GM12878 (cell line): ENCODE data around the gene KIF6.

Experiments
- DPF2 ChIP-seq: fragments of 450-650 bp; IDR thresholded peaks from 2 replicates; pipeline ENCODE4 v1.6.1; 2017; ENCODE audit warnings: mild to moderate bottlenecking
- SPI1 ChIP-seq: IDR thresholded peaks from 2 replicates; pipeline ENCODE4 v1.6.1; 2011; ENCODE audit warnings: low read depth, mild to moderate bottlenecking, low read length, moderate library complexity, borderline replicate concordance; ENCODE audit not compliant: insufficient read depth
- TF ChIP-seq, protein P1 (sequence below), 3 experiments: IDR thresholded peaks in 2 of 3; conservative IDR thresholded peaks in 1 of 3; 2 replicates each; pipeline ENCODE4 v1.5.1; 2011; ENCODE audit warnings: low read depth in 3 of 3, low read length in 3 of 3, mild to moderate bottlenecking in 3 of 3, control low read depth in 2 of 3, moderate library complexity in 2 of 3, inconsistent platforms in 1 of 3, mixed read lengths in 1 of 3; ENCODE audit not compliant: control insufficient read depth in 2 of 3, insufficient read depth in 1 of 3; ENCODE audit errors: extremely low read depth in 1 of 3

DNA sequence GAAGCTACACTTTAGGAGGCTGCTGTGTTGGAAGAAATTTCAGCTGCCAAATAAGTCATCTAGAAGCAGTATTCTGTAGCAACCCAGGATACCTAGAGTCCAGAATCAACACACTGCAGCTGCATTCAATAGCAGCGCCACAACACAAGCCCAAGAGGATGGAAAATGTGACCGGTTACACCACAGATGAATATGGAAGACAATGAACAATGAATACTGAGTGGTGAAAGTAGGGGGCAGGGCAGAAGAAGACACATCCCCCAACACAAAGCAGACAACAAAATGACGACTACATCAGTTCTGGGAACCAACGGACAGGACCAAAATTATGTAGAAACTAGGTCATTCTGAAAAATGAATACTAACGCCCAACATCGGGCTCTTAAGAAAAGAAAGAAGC, 38.2 kb downstream of the KIF6 start:
- TF ChIP-seq SPI1 (no peak), DPF2 (no peak)
- TF ChIP-seq, protein P1, sequence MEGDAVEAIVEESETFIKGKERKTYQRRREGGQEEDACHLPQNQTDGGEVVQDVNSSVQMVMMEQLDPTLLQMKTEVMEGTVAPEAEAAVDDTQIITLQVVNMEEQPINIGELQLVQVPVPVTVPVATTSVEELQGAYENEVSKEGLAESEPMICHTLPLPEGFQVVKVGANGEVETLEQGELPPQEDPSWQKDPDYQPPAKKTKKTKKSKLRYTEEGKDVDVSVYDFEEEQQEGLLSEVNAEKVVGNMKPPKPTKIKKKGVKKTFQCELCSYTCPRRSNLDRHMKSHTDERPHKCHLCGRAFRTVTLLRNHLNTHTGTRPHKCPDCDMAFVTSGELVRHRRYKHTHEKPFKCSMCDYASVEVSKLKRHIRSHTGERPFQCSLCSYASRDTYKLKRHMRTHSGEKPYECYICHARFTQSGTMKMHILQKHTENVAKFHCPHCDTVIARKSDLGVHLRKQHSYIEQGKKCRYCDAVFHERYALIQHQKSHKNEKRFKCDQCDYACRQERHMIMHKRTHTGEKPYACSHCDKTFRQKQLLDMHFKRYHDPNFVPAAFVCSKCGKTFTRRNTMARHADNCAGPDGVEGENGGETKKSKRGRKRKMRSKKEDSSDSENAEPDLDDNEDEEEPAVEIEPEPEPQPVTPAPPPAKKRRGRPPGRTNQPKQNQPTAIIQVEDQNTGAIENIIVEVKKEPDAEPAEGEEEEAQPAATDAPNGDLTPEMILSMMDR (IDR thresholded peaks at IDR 0.05 in 2 of 3, conservative IDR thresholded peaks at IDR 0.05 in 1 of 3; ENCODE audit: control insufficient read depth in 2 of 3, extremely low read depth in 1 of 3, insufficient read depth in 1 of 3, low read depth in 3 of 3, low read length in 3 of 3), result no peak
